GM19025 (cell line): ENCODE data around the gene PILRA.

Experiments used
- ATAC-seq: cut with Tn5 transposase; IDR thresholded peaks from one replicate; pipeline ENCODE4 v1.9.1; 2021; ENCODE audit warnings: mild to moderate bottlenecking, low read depth, moderate library complexity; ENCODE audit not compliant: unreplicated experiment

PILRA gene

GRCh38 chr7:100406767-100407166 is 33.5 kb downstream of the PILRA start:
- no peak for ATAC-seq

GRCh38 chr7:100407285-100408180 is 34.2 kb downstream of the PILRA start:
- no peak for ATAC-seq

- no peak for ATAC-seq
Observed at GRCh38 chr7:100411101-100411500, 37.8 kb downstream of the PILRA start.

GRCh38 chr7:100413346-100413745 is 40.1 kb downstream of the PILRA start:
- no peak for ATAC-seq

- no peak for ATAC-seq
Observed at GRCh38 chr7:100413889-100414288, 40.6 kb downstream of the PILRA start.

GRCh38 chr7:100415448-100415847 is 42.2 kb downstream of the PILRA start:
- ATAC-seq, result no peak

GRCh38 chr7:100418930-100419659 is 45.8 kb downstream of the PILRA start:
- ATAC-seq, result no peak

- no peak for ATAC-seq
Observed at GRCh38 chr7:100419660-100420226, 46.5 kb downstream of the PILRA start.

GRCh38 chr7:100423315-100423714 is 50.0 kb downstream of the PILRA start:
- ATAC-seq, result no peak

GRCh38 chr7:100425347-100425746 is 52.1 kb downstream of the PILRA start:
- ATAC-seq, result no peak

- ATAC-seq, result no peak
Observed at GRCh38 chr7:100426516-100426915, 53.2 kb downstream of the PILRA start.

GRCh38 chr7:100427762-100428198 is 54.5 kb downstream of the PILRA start:
- no peak for ATAC-seq

GRCh38 chr7:100428199-100428966 is 55.1 kb downstream of the PILRA start, which contains the start of gene ZCWPW1:
Gene ZCWPW1, minus strand, starts transcription at chr7:100428703. Its CDS starts 8,054 bp downstream, at chr7:100420649.
- peak; percentile 38 for ATAC-seq

- peak; percentile 38 for ATAC-seq
Observed at GRCh38 chr7:100428967-100429636, 55.8 kb downstream of the PILRA start.

GRCh38 chr7:100429637-100430492 is 56.6 kb downstream of the PILRA start, which contains the start of gene MEPCE:
Gene MEPCE, plus strand, starts transcription at chr7:100429831. Its CDS starts 188 bp downstream, at chr7:100430019.
- ATAC-seq, result peak; percentile 29

- no peak for ATAC-seq
Observed at GRCh38 chr7:100430493-100431285, 57.4 kb downstream of the PILRA start.

- no peak for ATAC-seq
Observed at GRCh38 chr7:100431286-100431735, 58.0 kb downstream of the PILRA start.

GRCh38 chr7:100432053-100432452 is 58.8 kb downstream of the PILRA start:
- no peak for ATAC-seq
